Neural cell (in vitro differentiated cells): ENCODE results near the gene PISD. TPM values are rescaled to one million over a fixed set of nuclear protein-coding genes. Genes with fewer than 3 reads are reported as not detected.

Experiments used
- H2AFZ ChIP-seq: fragments of 200-600, 300-800 bp; sonication (generic), shearing (Covaris generic); 2 replicates; pipeline ENCODE4 v1.6.0; 2014; ENCODE audit warnings: low read depth, mild to moderate bottlenecking, antibody characterized with exemption, low read length, moderate library complexity
- H3F3A ChIP-seq: fragments of 200-600 bp; shearing (Covaris generic); 2 replicates; pipeline ENCODE4 v1.6.1; 2016; ENCODE audit warnings: mild to moderate bottlenecking, moderate library complexity, mixed read lengths, antibody characterized with exemption, low read length; ENCODE audit not compliant: insufficient read depth, poor library complexity, severe bottlenecking
- H3K27ac ChIP-seq: fragments of 200-600, 300-800 bp; sonication (generic), shearing (Covaris generic); 2 replicates; pipeline ENCODE4 v1.5.1; 2014; ENCODE audit warnings: mild to moderate bottlenecking, low read length, moderate library complexity
- H3K27me3 ChIP-seq: fragments of 300-800, 200-600 bp; sonication (generic), shearing (Covaris generic); 2 replicates; pipeline ENCODE4 v1.6.0; 2014; ENCODE audit warnings: mild to moderate bottlenecking, low read depth, low read length, moderate library complexity; ENCODE audit not compliant: insufficient read depth
- H3K36me3 ChIP-seq: fragments of 300-800, 200-600 bp; sonication (generic), shearing (Covaris generic); 2 replicates; pipeline ENCODE4 v1.5.1; 2014; ENCODE audit warnings: mild to moderate bottlenecking, antibody characterized with exemption, low read length, moderate library complexity; ENCODE audit not compliant: insufficient read depth
- H3K4me2 ChIP-seq: fragments of 300-800, 200-600 bp; sonication (generic), shearing (Covaris generic); 2 replicates; pipeline ENCODE4 v1.6.0; 2014; ENCODE audit warnings: mild to moderate bottlenecking, low read length
- H3K4me3 ChIP-seq: fragments of 300-800, 200-600 bp; sonication (generic), shearing (Covaris generic); 2 replicates; pipeline ENCODE4 v1.5.1; 2014; ENCODE audit warnings: mild to moderate bottlenecking, low read length, moderate library complexity
- H3K79me2 ChIP-seq: fragments of 200-600 bp; shearing (Covaris generic); replicated peaks from 2 replicates; pipeline ENCODE4 v1.6.0; 2014; ENCODE audit warnings: mild to moderate bottlenecking, low read length, moderate library complexity; ENCODE audit not compliant: insufficient read depth
- H3K9ac ChIP-seq: fragments of 300-800, 200-600 bp; sonication (generic), shearing (Covaris generic); 2 replicates; pipeline ENCODE4 v1.6.1; 2016; ENCODE audit warnings: mild to moderate bottlenecking, low read length, mixed read lengths
- H3K9me2 ChIP-seq: fragments of 200-600 bp; shearing (Covaris generic); 2 replicates; pipeline ENCODE4 v1.6.1; 2016; ENCODE audit warnings: mild to moderate bottlenecking, low read length, mixed read lengths; ENCODE audit not compliant: insufficient read depth
- H3K9me3 ChIP-seq: fragments of 200-600, 300-800 bp; sonication (generic), shearing (Covaris generic); 2 replicates; pipeline ENCODE4 v1.6.1; 2016; ENCODE audit warnings: mild to moderate bottlenecking, mixed run types, low read length, moderate library complexity, mixed read lengths
- H4K20me1 ChIP-seq: fragments of 200-600 bp; shearing (Covaris generic); 2 replicates; pipeline ENCODE4 v1.6.1; 2016; ENCODE audit warnings: mild to moderate bottlenecking, mixed run types; ENCODE audit not compliant: insufficient read depth
- CTCF ChIP-seq: fragments of 450-650 bp; IDR thresholded peaks from 2 replicates; pipeline ENCODE4 v1.5.1; 2014; ENCODE audit warnings: antibody characterized with exemption, mild to moderate bottlenecking, moderate library complexity; ENCODE audit not compliant: poor library complexity, severe bottlenecking
- EP300 ChIP-seq: fragments of 450-650 bp; conservative IDR thresholded peaks from 2 replicates; pipeline ENCODE4 v1.6.1; 2014; ENCODE audit warnings: antibody characterized with exemption, mild to moderate bottlenecking, moderate library complexity; ENCODE audit not compliant: poor library complexity, severe bottlenecking
- EZH2 ChIP-seq: fragments of 200-600, 300-800 bp; shearing (Covaris generic), sonication (generic); IDR thresholded peaks from 2 replicates; pipeline ENCODE4 v1.6.1; 2014; ENCODE audit warnings: antibody characterized with exemption, low read length, borderline replicate concordance, mild to moderate bottlenecking; ENCODE audit not compliant: insufficient read depth, poor library complexity, severe bottlenecking
- MXI1 ChIP-seq: fragments of 450-650 bp; conservative IDR thresholded peaks from 2 replicates; pipeline ENCODE4 v1.6.1; 2014; ENCODE audit warnings: antibody characterized with exemption, mild to moderate bottlenecking; ENCODE audit not compliant: poor library complexity, severe bottlenecking
- POLR2AphosphoS5 ChIP-seq: IDR thresholded peaks from 2 replicates; pipeline ENCODE4 v1.6.1; 2012
- RAD21 ChIP-seq: fragments of 450-650 bp; conservative IDR thresholded peaks from 2 replicates; pipeline ENCODE4 v1.6.1; 2014; ENCODE audit warnings: antibody characterized with exemption, mild to moderate bottlenecking, moderate library complexity
- SMC3 ChIP-seq: fragments of 450-650 bp; conservative IDR thresholded peaks from 2 replicates; pipeline ENCODE4 v1.6.1; 2014; ENCODE audit warnings: antibody characterized with exemption, mild to moderate bottlenecking, moderate library complexity; ENCODE audit not compliant: poor library complexity
- TAF1 ChIP-seq: IDR thresholded peaks from 2 replicates; pipeline ENCODE4 v1.6.1; 2012; ENCODE audit warnings: low read depth
- polyA plus RNA-seq: library from polyadenylated mRNA; depleted of rRNA; stranded (reverse); fragments of >200 nt; gene quantifications from 2 replicates; pipeline ENCODE4 v1.2.3, GENCODE V29; 2014
- TF ChIP-seq, protein P1 (sequence below): IDR thresholded peaks from 2 replicates; pipeline ENCODE4 v1.6.1; 2012; ENCODE audit warnings: borderline replicate concordance

Gene PISD
- polyA plus RNA-seq, 1 donor from 2014 or later = 50.9 TPM

DNA sequence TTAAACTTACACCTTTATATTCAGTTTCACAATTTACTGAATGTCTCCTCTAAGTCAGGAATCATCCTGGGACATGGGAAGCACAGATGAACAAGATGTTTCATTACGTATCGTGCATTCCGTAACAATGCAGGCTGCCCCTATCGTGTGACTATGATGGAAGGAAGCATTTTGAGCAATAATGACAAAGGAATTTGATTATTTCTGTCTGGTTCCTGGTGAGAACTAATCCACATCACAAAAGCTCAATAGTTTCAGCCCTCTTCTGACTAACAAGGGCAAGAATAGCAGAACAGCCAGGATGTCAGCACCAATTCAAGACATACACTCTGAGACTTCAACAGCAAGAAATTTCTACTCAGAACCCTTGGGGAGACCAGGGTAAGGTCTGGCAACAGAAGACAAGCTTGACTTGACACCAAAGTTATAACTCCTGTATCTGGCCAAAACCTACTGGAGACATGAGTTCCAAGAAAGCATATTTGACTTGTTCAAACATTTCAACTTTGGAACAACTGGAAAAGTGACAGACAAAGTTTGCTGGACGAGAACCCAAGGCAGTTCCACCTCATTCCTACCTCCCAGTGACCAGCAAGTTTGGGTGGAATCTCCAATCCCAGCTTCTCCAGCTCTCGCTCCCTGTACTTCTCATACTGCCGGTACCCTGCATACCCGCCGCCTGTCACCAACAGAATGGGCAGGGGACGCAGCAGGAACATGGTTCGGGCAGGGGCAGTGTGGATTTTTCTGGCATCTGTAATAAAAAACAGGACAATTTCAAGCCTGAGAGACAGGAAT is 14.3 kb downstream of the PISD start:
- H3K27me3 ChIP-seq = no peaks in the 10 kb centered on the region
- no peaks in the 10 kb centered on the region for H3F3A ChIP-seq
- no peaks in the 10 kb centered on the region for H3K9me3 ChIP-seq
- no peaks in the 10 kb centered on the region for H3K9me2 ChIP-seq
- no peak overlapping the region for H3K4me2 ChIP-seq
- H3K9ac ChIP-seq = no peak overlapping the region
- H3K4me3 ChIP-seq = no peak overlapping the region
- H3K79me2 ChIP-seq = peaks cover 4% of the 10 kb centered on the region
- no peaks in the 10 kb centered on the region for H4K20me1 ChIP-seq
- no peaks in the 10 kb centered on the region for H3K36me3 ChIP-seq
- H2AFZ ChIP-seq = no peak overlapping the region
- no peak overlapping the region for H3K27ac ChIP-seq
- no peak for TF ChIP-seq MXI1
- no peak for TF ChIP-seq EP300
- TF ChIP-seq CTCF = no peak
- TF ChIP-seq, protein P1, sequence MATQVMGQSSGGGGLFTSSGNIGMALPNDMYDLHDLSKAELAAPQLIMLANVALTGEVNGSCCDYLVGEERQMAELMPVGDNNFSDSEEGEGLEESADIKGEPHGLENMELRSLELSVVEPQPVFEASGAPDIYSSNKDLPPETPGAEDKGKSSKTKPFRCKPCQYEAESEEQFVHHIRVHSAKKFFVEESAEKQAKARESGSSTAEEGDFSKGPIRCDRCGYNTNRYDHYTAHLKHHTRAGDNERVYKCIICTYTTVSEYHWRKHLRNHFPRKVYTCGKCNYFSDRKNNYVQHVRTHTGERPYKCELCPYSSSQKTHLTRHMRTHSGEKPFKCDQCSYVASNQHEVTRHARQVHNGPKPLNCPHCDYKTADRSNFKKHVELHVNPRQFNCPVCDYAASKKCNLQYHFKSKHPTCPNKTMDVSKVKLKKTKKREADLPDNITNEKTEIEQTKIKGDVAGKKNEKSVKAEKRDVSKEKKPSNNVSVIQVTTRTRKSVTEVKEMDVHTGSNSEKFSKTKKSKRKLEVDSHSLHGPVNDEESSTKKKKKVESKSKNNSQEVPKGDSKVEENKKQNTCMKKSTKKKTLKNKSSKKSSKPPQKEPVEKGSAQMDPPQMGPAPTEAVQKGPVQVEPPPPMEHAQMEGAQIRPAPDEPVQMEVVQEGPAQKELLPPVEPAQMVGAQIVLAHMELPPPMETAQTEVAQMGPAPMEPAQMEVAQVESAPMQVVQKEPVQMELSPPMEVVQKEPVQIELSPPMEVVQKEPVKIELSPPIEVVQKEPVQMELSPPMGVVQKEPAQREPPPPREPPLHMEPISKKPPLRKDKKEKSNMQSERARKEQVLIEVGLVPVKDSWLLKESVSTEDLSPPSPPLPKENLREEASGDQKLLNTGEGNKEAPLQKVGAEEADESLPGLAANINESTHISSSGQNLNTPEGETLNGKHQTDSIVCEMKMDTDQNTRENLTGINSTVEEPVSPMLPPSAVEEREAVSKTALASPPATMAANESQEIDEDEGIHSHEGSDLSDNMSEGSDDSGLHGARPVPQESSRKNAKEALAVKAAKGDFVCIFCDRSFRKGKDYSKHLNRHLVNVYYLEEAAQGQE = no peak
- TF ChIP-seq TAF1 = no peak
- no peak for TF ChIP-seq POLR2AphosphoS5
- TF ChIP-seq RAD21 = no peak
- TF ChIP-seq EZH2 = no peak
- no peak for TF ChIP-seq SMC3

DNA sequence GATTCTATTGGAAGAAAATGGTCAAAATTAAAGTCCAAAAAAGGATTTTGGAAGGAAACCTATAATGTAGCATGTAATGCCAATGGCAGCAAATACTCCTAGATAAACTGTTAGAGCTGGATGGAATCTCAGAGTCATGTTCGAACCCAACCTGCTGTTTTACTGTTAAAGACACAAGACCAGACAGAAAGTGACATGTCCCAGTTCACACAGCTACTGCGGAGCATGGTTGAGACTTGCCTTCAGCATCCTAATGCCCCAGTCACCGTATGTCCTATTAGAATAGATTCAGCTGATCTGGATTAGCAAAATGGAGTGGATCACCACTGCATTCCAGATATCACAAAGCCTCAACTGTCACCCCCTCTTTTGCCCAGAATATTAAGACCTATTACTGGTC is 14.9 kb downstream of the PISD start:
- Histone ChIP-seq H3K9me3 (no peaks in the 10 kb centered on the region), H3K27ac (no peak overlapping the region), H3K9me2 (no peaks in the 10 kb centered on the region), H3K9ac (no peak overlapping the region), H2AFZ (no peak overlapping the region), H3K4me2 (no peak overlapping the region), H3K4me3 (no peak overlapping the region), H4K20me1 (no peaks in the 10 kb centered on the region), H3K79me2 (peaks cover 4% of the 10 kb centered on the region), H3F3A (no peaks in the 10 kb centered on the region), H3K36me3 (no peaks in the 10 kb centered on the region), H3K27me3 (no peaks in the 10 kb centered on the region)
- TF ChIP-seq EZH2 = no peak
- no peak for TF ChIP-seq CTCF
- TF ChIP-seq TAF1 = no peak
- TF ChIP-seq SMC3 = no peak
- no peak for TF ChIP-seq RAD21
- no peak for TF ChIP-seq POLR2AphosphoS5
- TF ChIP-seq, protein P1 = no peak
- TF ChIP-seq MXI1 = no peak
- TF ChIP-seq EP300 = no peak
